Measurements from ENCODE around the gene UNC119B. TPM values are rescaled to one million over a fixed set of nuclear protein-coding genes. Genes with fewer than 3 reads are reported as not detected.

UNC119B gene
- total RNA-seq, 4 donors from 2014 or later = 44.1 to 65.3 (median 61.6) TPM

DNA sequence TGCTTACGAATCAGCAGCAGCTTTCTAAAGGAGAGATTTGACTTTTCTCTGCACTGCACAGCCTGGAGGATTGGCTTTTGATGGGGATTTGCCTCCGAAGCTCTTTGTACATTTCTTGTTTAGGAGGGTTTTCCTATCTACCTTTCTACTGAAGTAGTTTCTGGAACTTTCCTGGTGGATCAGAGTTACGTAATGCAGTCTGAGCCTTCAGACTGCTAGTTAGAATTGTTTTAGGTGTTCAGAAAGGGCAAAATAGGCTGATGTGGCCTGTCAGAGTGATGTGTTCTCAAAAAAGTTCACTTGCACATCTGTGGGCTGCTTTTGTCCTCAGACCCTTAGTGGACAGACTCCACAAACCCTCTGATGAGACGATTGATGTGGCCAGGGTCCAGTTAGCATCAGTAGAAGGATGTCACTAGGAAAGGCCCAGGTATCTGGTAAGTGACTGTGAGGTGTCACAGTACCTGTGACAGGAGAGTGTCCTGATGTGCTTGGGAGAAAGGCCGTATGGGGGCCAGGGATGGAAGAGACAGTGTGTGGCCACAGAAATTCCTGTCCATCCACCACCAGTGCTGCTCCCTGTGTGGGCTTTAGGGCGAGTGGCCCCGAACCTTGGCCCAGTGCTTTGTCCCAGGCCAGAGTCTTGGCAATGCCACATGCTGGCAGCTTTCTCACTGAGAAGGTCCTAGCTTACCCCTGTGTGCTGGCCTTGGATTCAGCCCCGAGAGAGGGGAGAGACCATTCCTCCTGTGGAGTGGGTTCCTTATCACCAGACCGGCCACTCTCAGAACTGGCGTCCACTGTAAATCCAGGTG is 10.9 kb downstream of the UNC119B start:
- no peaks in the 10 kb centered on the region for H3K9me3 ChIP-seq
- H3K4me1 ChIP-seq = peaks cover 7 to 15% of the 10 kb centered on the region in 2 donors
- peak overlapping the region in 1 of 3 donors; percentile 54 for H3K27ac ChIP-seq
- H3K4me3 ChIP-seq (replicated peaks in 1 of 3) = no peak overlapping the region
- no peak for DNase-seq
- H3K27me3 ChIP-seq = no peaks in the 10 kb centered on the region
- intact Hi-C loops (cut with DNase I) = loop anchor here (10.0 kb wide), 1 partner anchor 184 kb away; the partner anchor contains the start of gene SPPL3
- no peak for TF ChIP-seq POLR2A (IDR thresholded peaks at IDR 0.05)
- TF ChIP-seq, protein P1, sequence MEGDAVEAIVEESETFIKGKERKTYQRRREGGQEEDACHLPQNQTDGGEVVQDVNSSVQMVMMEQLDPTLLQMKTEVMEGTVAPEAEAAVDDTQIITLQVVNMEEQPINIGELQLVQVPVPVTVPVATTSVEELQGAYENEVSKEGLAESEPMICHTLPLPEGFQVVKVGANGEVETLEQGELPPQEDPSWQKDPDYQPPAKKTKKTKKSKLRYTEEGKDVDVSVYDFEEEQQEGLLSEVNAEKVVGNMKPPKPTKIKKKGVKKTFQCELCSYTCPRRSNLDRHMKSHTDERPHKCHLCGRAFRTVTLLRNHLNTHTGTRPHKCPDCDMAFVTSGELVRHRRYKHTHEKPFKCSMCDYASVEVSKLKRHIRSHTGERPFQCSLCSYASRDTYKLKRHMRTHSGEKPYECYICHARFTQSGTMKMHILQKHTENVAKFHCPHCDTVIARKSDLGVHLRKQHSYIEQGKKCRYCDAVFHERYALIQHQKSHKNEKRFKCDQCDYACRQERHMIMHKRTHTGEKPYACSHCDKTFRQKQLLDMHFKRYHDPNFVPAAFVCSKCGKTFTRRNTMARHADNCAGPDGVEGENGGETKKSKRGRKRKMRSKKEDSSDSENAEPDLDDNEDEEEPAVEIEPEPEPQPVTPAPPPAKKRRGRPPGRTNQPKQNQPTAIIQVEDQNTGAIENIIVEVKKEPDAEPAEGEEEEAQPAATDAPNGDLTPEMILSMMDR (IDR thresholded peaks at IDR 0.05) = no peak
- WGBS, 2 donors = 92 to 95% methylated on average over 10 of the region's 10 CpGs
- peaks cover 53 to 63% of the 10 kb centered on the region in 2 donors for H3K36me3 ChIP-seq

DNA sequence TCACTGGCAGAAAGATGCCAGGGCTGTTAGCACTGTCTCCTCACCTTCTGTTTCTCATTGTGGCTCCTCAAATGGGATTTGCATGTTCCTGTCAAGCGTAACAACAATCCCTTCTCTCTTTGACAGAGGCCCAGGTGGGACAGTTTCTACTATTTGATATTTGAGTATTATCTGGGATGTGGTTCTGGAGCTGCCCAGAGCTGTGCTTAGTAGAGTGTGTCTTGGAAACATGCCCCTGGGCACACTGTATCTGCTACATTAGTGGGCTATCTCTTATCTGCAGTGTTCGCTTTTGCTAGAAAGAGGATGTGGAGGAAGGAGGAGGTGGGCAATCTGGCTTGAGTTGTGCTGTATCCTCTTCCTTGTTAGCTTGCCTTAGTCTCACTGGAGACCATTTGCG is 11.6 kb downstream of the UNC119B start:
- intact Hi-C loops (cut with DNase I) = loop anchor here (10.0 kb wide), 1 partner anchor 183 kb away; the partner anchor contains the start of gene SPPL3
- H3K4me1 ChIP-seq = peaks cover 7 to 22% of the 10 kb centered on the region in 2 donors
- H3K27me3 ChIP-seq = no peaks in the 10 kb centered on the region
- 92 to 94% methylated on average over 3 of the region's 3 CpGs for WGBS, 2 donors
- H3K9me3 ChIP-seq = no peaks in the 10 kb centered on the region
- no peak for TF ChIP-seq POLR2A (IDR thresholded peaks at IDR 0.05)
- TF ChIP-seq, protein P1 (IDR thresholded peaks at IDR 0.05) = no peak
- no peak for DNase-seq
- no peak overlapping the region for H3K27ac ChIP-seq
- peaks cover 47 to 56% of the 10 kb centered on the region in 2 donors for H3K36me3 ChIP-seq
- no peak overlapping the region for H3K4me3 ChIP-seq (replicated peaks in 1 of 3)

DNA sequence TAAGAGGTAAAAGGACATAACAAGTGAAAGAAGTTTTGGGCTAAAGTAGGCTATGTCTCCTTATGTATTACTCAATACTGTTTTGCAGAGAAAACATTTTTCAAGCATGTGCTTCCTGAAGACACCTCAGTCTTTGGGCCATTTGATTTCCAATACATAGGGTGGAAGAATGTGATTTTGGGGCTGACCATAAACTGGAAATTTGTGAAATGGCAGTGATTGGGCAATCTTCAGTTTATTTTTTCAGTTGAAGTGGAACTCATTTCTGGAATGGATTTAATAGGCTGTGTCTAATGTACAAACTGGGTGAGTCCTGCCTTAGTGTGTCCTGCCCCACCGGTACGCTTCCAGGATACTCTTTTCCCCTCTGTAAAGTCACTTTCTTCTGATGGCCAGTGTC is 12.5 kb downstream of the UNC119B start:
- no peak for DNase-seq
- Histone ChIP-seq H3K9me3 (no peaks in the 10 kb centered on the region), H3K4me3 (replicated peaks in 1 of 3) (no peak overlapping the region), H3K36me3 (peaks cover 38 to 48% of the 10 kb centered on the region in 2 donors), H3K4me1 (peaks cover 7 to 24% of the 10 kb centered on the region in 2 donors), H3K27me3 (no peaks in the 10 kb centered on the region), H3K27ac (no peak overlapping the region)
- TF ChIP-seq, protein P1 (IDR thresholded peaks at IDR 0.05) = no peak
- no peak for TF ChIP-seq POLR2A (IDR thresholded peaks at IDR 0.05)
- 93 to 100% methylated on average over 2 of the region's 2 CpGs for WGBS, 2 donors
- intact Hi-C loops (cut with DNase I) = loop anchor here (10.0 kb wide), 1 partner anchor 182 kb away; the partner anchor contains the start of gene SPPL3

DNA sequence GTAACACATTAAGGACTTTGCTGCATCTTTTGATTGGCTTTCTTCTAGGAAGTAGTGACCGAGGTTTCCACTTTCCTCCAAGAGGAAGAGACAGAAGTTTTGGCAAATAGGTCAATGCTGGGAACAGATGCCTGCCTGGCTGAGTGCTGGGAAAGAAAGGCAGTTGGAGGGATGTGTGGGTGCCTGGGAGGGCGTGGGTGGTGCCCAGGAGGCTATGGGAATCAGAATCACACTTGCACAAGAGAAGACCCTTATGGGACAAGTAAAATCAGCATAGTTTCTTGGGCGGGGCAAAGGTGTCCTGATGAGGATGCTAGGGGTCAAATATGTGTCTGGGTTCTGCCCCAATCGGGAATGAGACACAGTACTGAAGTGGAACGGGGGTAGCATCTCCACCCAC is 14.5 kb downstream of the UNC119B start:
- DNase-seq = no peak
- Histone ChIP-seq H3K27me3 (no peaks in the 10 kb centered on the region), H3K4me3 (replicated peaks in 1 of 3) (peak overlapping the region in 1 of 3 donors; percentile 81), H3K9me3 (no peaks in the 10 kb centered on the region), H3K27ac (peak overlapping the region in 2 of 3 donors; percentile 51 to 87), H3K4me1 (peaks cover 7 to 24% of the 10 kb centered on the region in 2 donors), H3K36me3 (peaks cover 29 to 32% of the 10 kb centered on the region in 2 donors)
- WGBS, 2 donors = 56 to 62% methylated on average over 5 of the region's 5 CpGs
- TF ChIP-seq, protein P1 (IDR thresholded peaks at IDR 0.05) = no peak
- no peak for TF ChIP-seq POLR2A (IDR thresholded peaks at IDR 0.05)
- intact Hi-C loops (cut with DNase I) = loop anchor here (10.0 kb wide), 1 partner anchor 180 kb away; the partner anchor contains the start of gene SPPL3
